A673 (cell line): ENCODE measurements around the gene GIMAP8. TPM values are rescaled to one million over a fixed set of nuclear protein-coding genes. Genes with fewer than 3 reads are reported as not detected.

ENCODE experiments used
- BruUV-seq: library from RNA; stranded (reverse); fragments of 400-500 nt; replicated peaks from 2 replicates; lab custom pipeline; 2021; lab: Mats Ljungman, UMichigan
- CTCF ChIA-PET: fragments of 300-600 bp; sonication (Branson Sonifier 250); formaldehyde crosslinking; loops from one replicate; lab custom pipeline; 2022; ENCODE audit warnings: antibody characterized with exemption; lab: Charles Lee
- POLR2A ChIA-PET: fragments of 300-600 bp; sonication (Branson Sonifier 250); formaldehyde crosslinking; loops from one replicate; lab custom pipeline; 2022; ENCODE audit warnings: antibody characterized with exemption; ENCODE audit not compliant: low non-redundant PET; lab: Charles Lee
- DNase-seq: peaks from one replicate; pipeline ENCODE4 v3.0.0-alpha.2; 2015; ENCODE audit warnings: low spot score
- H3K27ac ChIP-seq: fragments of 200-600 bp; sonication (generic); 2 replicates; pipeline ENCODE4 v1.5.1; 2016; ENCODE audit warnings: mixed run types, low read depth, mild to moderate bottlenecking, mixed read lengths, antibody characterized with exemption, low read length; ENCODE audit not compliant: poor library complexity, severe bottlenecking
- H3K27me3 ChIP-seq: fragments of 200-600 bp; sonication (generic); replicated peaks from 2 replicates; pipeline ENCODE4 v1.6.1; 2017; ENCODE audit warnings: mixed run types, low read depth, mild to moderate bottlenecking, mixed read lengths, antibody characterized with exemption, low read length; ENCODE audit not compliant: insufficient read depth, poor library complexity
- H3K36me3 ChIP-seq: fragments of 200-600 bp; sonication (generic); 2 replicates; pipeline ENCODE4 v1.6.1; 2016; ENCODE audit warnings: mixed run types, mild to moderate bottlenecking, mixed read lengths, antibody characterized with exemption, low read length; ENCODE audit not compliant: insufficient read depth, poor library complexity, severe bottlenecking
- H3K4me1 ChIP-seq: fragments of 200-600 bp; sonication (generic); 2 replicates; pipeline ENCODE4 v1.6.1; 2017; ENCODE audit warnings: mixed run types, mild to moderate bottlenecking, mixed read lengths, antibody characterized with exemption, low read length; ENCODE audit not compliant: insufficient read depth, poor library complexity, severe bottlenecking
- H3K4me3 ChIP-seq: fragments of 200-600 bp; sonication (generic); 2 replicates; pipeline ENCODE4 v1.5.1; 2016; ENCODE audit warnings: low read depth, mixed run types, mild to moderate bottlenecking, mixed read lengths, low read length; ENCODE audit not compliant: poor library complexity, severe bottlenecking
- H3K9me3 ChIP-seq: fragments of 200-600 bp; sonication (generic); 2 replicates; pipeline ENCODE4 v1.6.1; 2016; ENCODE audit warnings: mixed run types, low read depth, mild to moderate bottlenecking, mixed read lengths, antibody characterized with exemption, low read length; ENCODE audit not compliant: poor library complexity, severe bottlenecking
- CTCF ChIP-seq: fragments of 300-800, 200-600 bp; sonication (generic); conservative IDR thresholded peaks from 2 replicates; pipeline ENCODE4 v1.5.1; 2017; ENCODE audit warnings: low read depth, mild to moderate bottlenecking, antibody characterized with exemption, low read length, moderate library complexity, mixed read lengths
- EZH2 ChIP-seq: fragments of 200-600 bp; sonication (generic); IDR thresholded peaks from 2 replicates; pipeline ENCODE4 v1.6.1; 2017; ENCODE audit warnings: borderline replicate concordance, low read depth, mild to moderate bottlenecking, mixed read lengths, antibody characterized with exemption, low read length; ENCODE audit not compliant: poor library complexity, severe bottlenecking
- intact Hi-C: fragments of 100-400 bp; cut with micrococcal nuclease; formaldehyde crosslinking; loops from one replicate; pipeline ENCODE4 v1.10.0; 2022; ENCODE audit not compliant: unreplicated experiment
- total RNA-seq: library from RNA; stranded (reverse); gene quantifications from 2 replicates; pipeline ENCODE4 v1.2.3, GENCODE V29; 2021

Gene GIMAP8
- total RNA-seq, 1 experiment from 2014 or later = not detected

GRCh38 chr7:150408393-150409299, 41.8 kb upstream of the GIMAP8 start:
- H3K36me3 ChIP-seq = no peaks in the 10 kb centered on the region
- no peaks in the 10 kb centered on the region for H3K9me3 ChIP-seq
- no peaks in the 10 kb centered on the region for H3K27me3 ChIP-seq
- ChIA-PET CTCF (no interaction called here), POLR2A (no interaction called here)
- H3K4me3 ChIP-seq = no peak overlapping the region
- no peak for TF ChIP-seq EZH2
- TF ChIP-seq CTCF = no peak
- no TSS peak for BruUV-seq
- peaks cover 17% of the 10 kb centered on the region for H3K4me1 ChIP-seq
- intact Hi-C loops = no loop called here
- DNase-seq = no peak
- no peak overlapping the region for H3K27ac ChIP-seq

- TF ChIP-seq EZH2 (no peak), CTCF (no peak)
- POLR2A ChIA-PET = no interaction called here
Measured at GRCh38 chr7:150409300-150410030, 41.0 kb upstream of the GIMAP8 start.

GRCh38 chr7:150410131-150410530, 40.3 kb upstream of the GIMAP8 start:
- no peaks in the 10 kb centered on the region for H3K27me3 ChIP-seq
- no peaks in the 10 kb centered on the region for H3K9me3 ChIP-seq
- no peaks in the 10 kb centered on the region for H3K36me3 ChIP-seq
- DNase-seq = no peak
- no peak overlapping the region for H3K4me3 ChIP-seq
- intact Hi-C loops = no loop called here
- no peak overlapping the region for H3K27ac ChIP-seq
- POLR2A ChIA-PET = no interaction called here
- peaks cover 9% of the 10 kb centered on the region for H3K4me1 ChIP-seq
- TF ChIP-seq EZH2 = no peak
- no peak for TF ChIP-seq CTCF
- BruUV-seq = no TSS peak
- CTCF ChIA-PET = no interaction called here

More at GRCh38 chr7:150409300-150410030, 41.0 kb upstream of the GIMAP8 start:
- Histone ChIP-seq H3K36me3 (no peaks in the 10 kb centered on the region), H3K9me3 (no peaks in the 10 kb centered on the region), H3K27me3 (no peaks in the 10 kb centered on the region), H3K4me1 (peaks cover 13% of the 10 kb centered on the region), H3K4me3 (no peak overlapping the region), H3K27ac (no peak overlapping the region)
- no peak for DNase-seq
- CTCF ChIA-PET = no interaction called here
- no TSS peak for BruUV-seq
- intact Hi-C loops = no loop called here
